Body of pancreas (tissue), 4 donors: ENCODE results near the gene NEU4. TPM values are rescaled to one million over a fixed set of nuclear protein-coding genes. Genes with fewer than 3 reads are reported as not detected.
"Not testable (repeated sequence)": the region's sequence is repeated elsewhere in the genome, so short reads cannot be mapped to it uniquely, and the experiment has no call there.

Experiments
- ATAC-seq: fragments of 150-250 bp; one replicate; pipeline ENCODE4 v1.9.1; 2016
- DNase-seq, 4 donors: peaks; one replicate each; pipeline ENCODE4 v3.0.0-alpha.2; 2019
- H3K27ac ChIP-seq, 4 donors: fragments of 200-600 bp; sonication (generic); 1 replicate in 3 of 4; 2 replicates in 1 of 4; pipeline versions ENCODE4 v1.5.1 to v1.6.1; 2016 to 2019; ENCODE audit warnings: mild to moderate bottlenecking in 1 of 4, mixed read lengths in 1 of 4, moderate library complexity in 1 of 4
- H3K27me3 ChIP-seq, 2 donors: fragments of 200-600 bp; sonication (generic); one replicate each; pipeline ENCODE4 v1.6.0; 2016; ENCODE audit warnings: mild to moderate bottlenecking in 1 of 2
- H3K36me3 ChIP-seq, 2 donors: fragments of 200-600 bp; sonication (generic); replicated peaks in 1 of 2; 2 replicates each; pipeline ENCODE4 v1.5.1; 2016; ENCODE audit warnings: low read depth in 2 of 2; ENCODE audit not compliant: insufficient read depth in 1 of 2
- H3K4me1 ChIP-seq: fragments of 200-600 bp; sonication (generic); one replicate; pipeline ENCODE4 v1.6.0; 2016
- H3K4me3 ChIP-seq, 2 donors: fragments of 200-600 bp; sonication (generic); 1 replicate in 1 of 2; 2 replicates in 1 of 2; pipeline ENCODE4 v1.5.1; 2016 to 2019
- H3K9me3 ChIP-seq, 3 donors: fragments of 200-600 bp; sonication (generic); 1 replicate in 2 of 3; 2 replicates in 1 of 3; pipeline ENCODE4 v1.5.1; 2016
- POLR2A ChIP-seq, 3 donors: fragments of 450-650 bp; IDR thresholded peaks; one replicate each; pipeline ENCODE4 v1.6.1; 2016; ENCODE audit warnings: antibody characterized with exemption in 3 of 3, mild to moderate bottlenecking in 2 of 3
- WGBS, 2 donors: methylation state at CpG; one replicate each; pipeline ENCODE4 v1.1.5; 2017; 5-methylcytosine and 5-hydroxymethylcytosine counted together
- intact Hi-C: fragments of 100-400 bp; cut with DNase I; formaldehyde crosslinking; loops from one replicate; pipeline ENCODE4 v1.15.1; 2023
- total RNA-seq, 2 donors: library from RNA; depleted of rRNA; stranded (reverse); fragments of >200 nt; gene quantifications; one replicate each; pipeline ENCODE4 v1.1.0, GENCODE V29; 2016
- TF ChIP-seq, protein P1 (sequence below), 7 experiments: fragments of 450-650 bp in 4 of 7; fragments of 200-600 bp in 3 of 7; sonication (generic) in 3 of 7; IDR thresholded peaks; one replicate each; pipeline ENCODE4 v1.5.1; 2016 to 2019; ENCODE audit warnings: antibody characterized with exemption in 7 of 7

The NEU4 gene
- total RNA-seq, 2 donors from 2014 or later, result not detected

DNA sequence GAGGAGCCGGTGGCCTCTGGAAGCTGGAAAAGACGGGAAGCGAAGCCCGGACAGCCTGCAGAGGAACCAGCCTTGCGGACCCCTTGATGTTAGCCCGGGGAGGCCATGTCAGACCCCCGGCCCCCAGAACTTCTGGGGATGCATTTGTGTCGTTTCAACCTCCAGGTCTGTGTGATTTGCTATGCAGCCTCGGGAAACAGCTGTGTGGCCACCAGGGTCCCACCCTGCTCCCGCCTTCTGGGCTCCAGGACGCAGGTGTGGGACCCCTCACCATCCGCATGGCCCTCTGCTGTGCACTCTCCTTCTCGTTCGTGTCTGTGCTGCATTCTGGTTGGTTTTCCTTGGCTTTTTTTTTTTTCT lies 13.3 kb downstream of the NEU4 start:
- Histone ChIP-seq H3K4me3 (no peak overlapping the region), H3K9me3 (peaks cover 0 to 8% (median 0%) of the 10 kb centered on the region in 3 donors), H3K4me1 (peaks cover 6% of the 10 kb centered on the region), H3K27ac (no peak overlapping the region), H3K27me3 (no peaks in the 10 kb centered on the region), H3K36me3 (no peaks in the 10 kb centered on the region)
- DNase-seq (peak in 1 of 4 donors; percentile 8), ATAC-seq (no peak)
- TF ChIP-seq POLR2A (IDR thresholded peaks at IDR 0.05), result no peak
- TF ChIP-seq, protein P1, sequence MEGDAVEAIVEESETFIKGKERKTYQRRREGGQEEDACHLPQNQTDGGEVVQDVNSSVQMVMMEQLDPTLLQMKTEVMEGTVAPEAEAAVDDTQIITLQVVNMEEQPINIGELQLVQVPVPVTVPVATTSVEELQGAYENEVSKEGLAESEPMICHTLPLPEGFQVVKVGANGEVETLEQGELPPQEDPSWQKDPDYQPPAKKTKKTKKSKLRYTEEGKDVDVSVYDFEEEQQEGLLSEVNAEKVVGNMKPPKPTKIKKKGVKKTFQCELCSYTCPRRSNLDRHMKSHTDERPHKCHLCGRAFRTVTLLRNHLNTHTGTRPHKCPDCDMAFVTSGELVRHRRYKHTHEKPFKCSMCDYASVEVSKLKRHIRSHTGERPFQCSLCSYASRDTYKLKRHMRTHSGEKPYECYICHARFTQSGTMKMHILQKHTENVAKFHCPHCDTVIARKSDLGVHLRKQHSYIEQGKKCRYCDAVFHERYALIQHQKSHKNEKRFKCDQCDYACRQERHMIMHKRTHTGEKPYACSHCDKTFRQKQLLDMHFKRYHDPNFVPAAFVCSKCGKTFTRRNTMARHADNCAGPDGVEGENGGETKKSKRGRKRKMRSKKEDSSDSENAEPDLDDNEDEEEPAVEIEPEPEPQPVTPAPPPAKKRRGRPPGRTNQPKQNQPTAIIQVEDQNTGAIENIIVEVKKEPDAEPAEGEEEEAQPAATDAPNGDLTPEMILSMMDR (IDR thresholded peaks at IDR 0.05), result no peak
- WGBS, 2 donors, result 60 to 64% methylated on average over 12 to 14 of the region's 14 CpGs
- intact Hi-C loops, result no loop called here

GRCh38 chr2:241823531-241824437 lies 14.8 kb downstream of the NEU4 start:
- 82 to 86% methylated on average over 44 to 45 of the region's 45 CpGs for WGBS, 2 donors
- H3K4me3 ChIP-seq, H3K36me3 ChIP-seq, intact Hi-C loops, H3K27me3 ChIP-seq, H3K4me1 ChIP-seq, ATAC-seq, DNase-seq, H3K27ac ChIP-seq, H3K9me3 ChIP-seq: not testable (repeated sequence)

GRCh38 chr2:241827394-241827793 lies 18.4 kb downstream of the NEU4 start:
- whole genome bisulfite sequencing, 2 donors, result 53 to 70% methylated on average over 2 of the region's 2 CpGs
- no peak for TF ChIP-seq POLR2A (IDR thresholded peaks at IDR 0.05)
- TF ChIP-seq, protein P1 (IDR thresholded peaks at IDR 0.05), result no peak
- intact Hi-C loops, result no loop called here

DNA sequence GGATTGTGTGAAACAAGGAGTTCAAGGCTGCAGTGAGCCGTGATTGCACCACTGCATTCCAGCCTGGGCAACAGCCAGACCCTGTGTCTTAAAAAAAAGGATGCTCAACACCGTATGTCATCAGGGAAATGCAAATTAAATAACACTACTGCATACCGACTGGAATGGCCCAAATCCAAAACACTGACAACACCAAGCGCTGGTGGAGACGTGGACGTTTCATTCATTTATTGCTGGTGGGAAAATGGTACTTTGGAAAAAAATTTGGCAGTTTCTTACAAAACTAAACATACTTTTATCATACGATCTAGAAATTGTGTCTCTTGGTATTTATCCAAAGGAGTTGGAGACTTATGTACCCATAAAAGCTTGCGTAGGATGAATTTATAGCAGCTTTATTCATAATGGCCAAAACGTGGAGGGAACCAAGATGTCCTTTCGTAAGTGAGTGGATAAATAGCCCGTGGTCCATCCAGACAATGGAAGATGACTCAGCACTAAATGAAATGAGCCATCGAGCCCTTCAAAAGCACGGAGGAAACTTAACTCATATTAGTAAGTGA lies 24.2 kb downstream of the NEU4 start:
- intact Hi-C loops, result no loop called here
- WGBS, 2 donors, result 48 to 49% methylated on average over 13 of the region's 13 CpGs
- H3K36me3 ChIP-seq, result no peaks in the 10 kb centered on the region
- no peaks in the 10 kb centered on the region for H3K27me3 ChIP-seq
- no peaks in the 10 kb centered on the region for H3K9me3 ChIP-seq
- no peak for DNase-seq
- TF ChIP-seq, protein P1 (IDR thresholded peaks at IDR 0.05), result no peak
- no peak for TF ChIP-seq POLR2A (IDR thresholded peaks at IDR 0.05)
- H3K27ac ChIP-seq, result no peak overlapping the region
- no peak for ATAC-seq
- no peak overlapping the region for H3K4me3 ChIP-seq
- H3K4me1 ChIP-seq, result no peaks in the 10 kb centered on the region

More at GRCh38 chr2:241827394-241827793, 18.4 kb downstream of the NEU4 start:
- no peak for ATAC-seq
- Histone ChIP-seq H3K36me3 (no peaks in the 10 kb centered on the region), H3K27ac (no peak overlapping the region), H3K9me3 (peaks cover 0 to 9% (median 0%) of the 10 kb centered on the region in 3 donors), H3K27me3 (no peaks in the 10 kb centered on the region), H3K4me1 (no peaks in the 10 kb centered on the region), H3K4me3 (no peak overlapping the region)
- DNase-seq, result no peak

DNA sequence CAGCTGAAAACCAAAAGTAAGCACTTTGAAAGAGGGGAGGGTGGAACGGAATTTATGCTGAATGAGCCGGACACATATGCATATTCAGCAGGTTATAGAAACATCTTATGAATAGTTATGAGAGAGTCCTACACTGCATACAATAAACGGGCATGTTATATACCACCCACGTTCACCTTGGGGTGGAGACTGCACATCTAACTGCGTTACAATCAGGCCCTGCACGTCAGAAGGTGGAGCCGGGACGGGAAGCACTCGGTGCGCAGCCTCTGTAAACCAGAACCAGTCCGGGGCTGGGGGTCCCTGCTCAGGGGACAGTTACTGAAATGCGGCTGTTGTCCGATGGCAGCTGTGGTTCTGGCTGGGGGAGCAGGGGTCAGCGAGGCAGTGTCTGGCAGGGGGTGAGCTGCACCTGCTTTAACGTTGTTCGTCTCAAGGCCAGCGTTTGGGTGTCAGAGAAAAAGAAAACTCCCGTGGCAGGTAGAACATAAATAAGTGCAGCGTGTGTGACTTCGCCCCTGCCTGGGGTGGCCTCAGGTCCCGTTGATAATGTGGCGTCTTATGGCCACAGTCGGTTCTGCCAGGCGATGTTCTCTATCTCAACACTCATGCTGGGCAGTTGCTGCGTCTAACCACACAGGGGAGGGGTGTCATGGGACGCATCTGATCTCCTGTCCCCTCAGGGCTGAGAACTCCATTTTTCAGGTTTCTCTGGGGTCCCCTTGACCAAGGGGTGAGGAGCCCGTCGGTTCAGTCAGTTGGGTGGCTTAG lies 24.9 kb downstream of the NEU4 start:
- WGBS, 2 donors, result 61 to 75% methylated on average over 21 to 25 of the region's 28 CpGs
- DNase-seq, H3K9me3 ChIP-seq: not testable (repeated sequence)

More for the DNA sequence above, 24.9 kb downstream of the NEU4 start:
- H3K27ac ChIP-seq, H3K36me3 ChIP-seq, intact Hi-C loops, H3K4me1 ChIP-seq, H3K4me3 ChIP-seq, ATAC-seq, H3K27me3 ChIP-seq: not testable (repeated sequence)
